Smooth muscle cell (in vitro differentiated cells): ENCODE measurements around the gene RASSF5. TPM values are rescaled to one million over a fixed set of nuclear protein-coding genes. Genes with fewer than 3 reads are reported as not detected.

Source experiments
- DNase-seq: peaks from one replicate; lab custom pipeline; 2025; ENCODE audit not compliant: unreplicated experiment; lab: John Stamatoyannopoulos, UW
- H2AFZ ChIP-seq: fragments of 200-600 bp; sonication (generic); 2 replicates; pipeline ENCODE4 v1.6.0; 2016; ENCODE audit warnings: antibody characterized with exemption, low read depth, mild to moderate bottlenecking
- H3F3A ChIP-seq: fragments of 200-600 bp; sonication (generic); 2 replicates; pipeline ENCODE4 v1.6.0; 2017; ENCODE audit warnings: antibody characterized with exemption, low read depth
- H3K27ac ChIP-seq: fragments of 200-600 bp; sonication (generic); 2 replicates; pipeline ENCODE4 v1.5.1; 2016; ENCODE audit warnings: low read depth, mild to moderate bottlenecking
- H3K27me3 ChIP-seq: fragments of 200-600 bp; sonication (generic); 2 replicates; pipeline ENCODE4 v1.6.1; 2016; ENCODE audit warnings: low read depth, mild to moderate bottlenecking
- H3K36me3 ChIP-seq: fragments of 200-600 bp; sonication (generic); 2 replicates; pipeline ENCODE4 v1.5.1; 2016; ENCODE audit warnings: low read depth
- H3K4me1 ChIP-seq: fragments of 200-600 bp; sonication (generic); 2 replicates; pipeline ENCODE4 v1.5.1; 2016; ENCODE audit warnings: low read depth
- H3K4me2 ChIP-seq: fragments of 200-600 bp; sonication (generic); 2 replicates; pipeline ENCODE4 v1.6.0; 2016; ENCODE audit warnings: mild to moderate bottlenecking
- H3K4me3 ChIP-seq: fragments of 200-600 bp; sonication (generic); 2 replicates; pipeline ENCODE4 v1.5.1; 2016; ENCODE audit warnings: mild to moderate bottlenecking
- H3K79me2 ChIP-seq: fragments of 200-600 bp; sonication (generic); 2 replicates; pipeline ENCODE4 v1.6.0; 2016; ENCODE audit warnings: low read depth, mild to moderate bottlenecking
- H3K9ac ChIP-seq: fragments of 200-600 bp; sonication (generic); 2 replicates; pipeline ENCODE4 v1.6.0; 2016; ENCODE audit warnings: low read depth
- H3K9me3 ChIP-seq: fragments of 200-600 bp; sonication (generic); replicated peaks from 2 replicates; pipeline ENCODE4 v1.5.1; 2016; ENCODE audit warnings: low read depth
- H4K20me1 ChIP-seq: fragments of 200-600 bp; sonication (generic); 2 replicates; pipeline ENCODE4 v1.6.0; 2016; ENCODE audit warnings: low read depth
- CTCF ChIP-seq: fragments of 200-600 bp; sonication (generic); IDR thresholded peaks from 2 replicates; pipeline ENCODE4 v1.5.1; 2017; ENCODE audit warnings: borderline replicate concordance, mild to moderate bottlenecking, antibody characterized with exemption; ENCODE audit not compliant: insufficient read depth, poor library complexity, severe bottlenecking
- WGBS: methylation state at CpG from one replicate; pipeline ENCODE4 v1.1.7; 2016; ENCODE audit warnings: low lambda C conversion rate; 5-methylcytosine and 5-hydroxymethylcytosine counted together
- polyA plus RNA-seq: library from polyadenylated mRNA; unstranded; fragments of >200 nt; fragmentation: Nextera tagmentation; extraction: Ambion mirVana; gene quantifications from 2 replicates; pipeline ENCODE4 v1.2.1, GENCODE V29; 2016
- total RNA-seq: library from RNA; depleted of rRNA; stranded (reverse); fragments of >200 nt; gene quantifications from 2 replicates; pipeline ENCODE4 v1.2.3, GENCODE V29; 2014

Gene RASSF5
- total and polyA plus RNA-seq, 2 experiments from 2014 or later: 2.6 to 3.3 TPM

GRCh38 chr1:206465951-206466350, 41.4 kb upstream of the RASSF5 start:
- no peak overlapping the region for H3K27ac ChIP-seq
- H3K4me2 ChIP-seq: no peak overlapping the region
- DNase-seq: no peak
- no peak overlapping the region for H2AFZ ChIP-seq
- no peaks in the 10 kb centered on the region for H3K9me3 ChIP-seq
- no peak overlapping the region for H3K9ac ChIP-seq
- no peak overlapping the region for H3K4me3 ChIP-seq
- WGBS: 89% methylated on average over 2 of the region's 2 CpGs
- no peaks in the 10 kb centered on the region for H3K36me3 ChIP-seq
- peaks cover 18% of the 10 kb centered on the region for H3K4me1 ChIP-seq
- H3K79me2 ChIP-seq: no peaks in the 10 kb centered on the region
- TF ChIP-seq CTCF: no peak
- peaks cover 5% of the 10 kb centered on the region for H3F3A ChIP-seq
- no peaks in the 10 kb centered on the region for H4K20me1 ChIP-seq
- H3K27me3 ChIP-seq: no peaks in the 10 kb centered on the region

- WGBS: 73% methylated on average over 15 of the region's 15 CpGs
- DNase-seq: no peak
- H3K27ac ChIP-seq: no peak overlapping the region
Observed at GRCh38 chr1:206466840-206467649, 40.3 kb upstream of the RASSF5 start.

GRCh38 chr1:206467915-206468314, 39.4 kb upstream of the RASSF5 start:
- Histone ChIP-seq H4K20me1 (no peaks in the 10 kb centered on the region), H3F3A (peaks cover 5% of the 10 kb centered on the region), H3K9me3 (no peaks in the 10 kb centered on the region), H3K36me3 (no peaks in the 10 kb centered on the region), H3K4me3 (no peak overlapping the region), H3K9ac (no peak overlapping the region), H3K4me1 (peaks cover 35% of the 10 kb centered on the region), H3K4me2 (no peak overlapping the region), H3K27ac (no peak overlapping the region), H3K79me2 (no peaks in the 10 kb centered on the region), H3K27me3 (no peaks in the 10 kb centered on the region), H2AFZ (no peak overlapping the region)
- no peak for TF ChIP-seq CTCF
- DNase-seq: no peak
- 72% methylated on average over 9 of the region's 9 CpGs for WGBS

More at GRCh38 chr1:206466840-206467649, 40.3 kb upstream of the RASSF5 start:
- Histone ChIP-seq H3K27me3 (no peaks in the 10 kb centered on the region), H3K9me3 (no peaks in the 10 kb centered on the region), H3K79me2 (no peaks in the 10 kb centered on the region), H3K4me1 (peaks cover 26% of the 10 kb centered on the region), H3K4me2 (no peak overlapping the region), H3F3A (peaks cover 5% of the 10 kb centered on the region), H2AFZ (no peak overlapping the region), H3K9ac (no peak overlapping the region), H4K20me1 (no peaks in the 10 kb centered on the region), H3K36me3 (no peaks in the 10 kb centered on the region), H3K4me3 (no peak overlapping the region)
- TF ChIP-seq CTCF: no peak

- no peak for DNase-seq
- no peak for TF ChIP-seq CTCF
- H3F3A ChIP-seq: peaks cover 5% of the 10 kb centered on the region
- no peak overlapping the region for H3K27ac ChIP-seq
- H3K79me2 ChIP-seq: no peaks in the 10 kb centered on the region
- no peak overlapping the region for H3K9ac ChIP-seq
- no peak overlapping the region for H3K4me3 ChIP-seq
- no peak overlapping the region for H2AFZ ChIP-seq
- no peaks in the 10 kb centered on the region for H3K36me3 ChIP-seq
- 88% methylated on average over 3 of the region's 3 CpGs for WGBS
- peaks cover 37% of the 10 kb centered on the region for H3K4me1 ChIP-seq
- H3K4me2 ChIP-seq: no peak overlapping the region
- no peaks in the 10 kb centered on the region for H4K20me1 ChIP-seq
- no peaks in the 10 kb centered on the region for H3K27me3 ChIP-seq
- no peaks in the 10 kb centered on the region for H3K9me3 ChIP-seq
Observed at GRCh38 chr1:206468571-206468970, 38.8 kb upstream of the RASSF5 start.
